Astrocyte (in vitro differentiated cells and primary cell): ENCODE results near the gene FAF1. TPM values are rescaled to one million over a fixed set of nuclear protein-coding genes. Genes with fewer than 3 reads are reported as not detected.

Source experiments
- DNase-seq: peaks from one replicate; pipeline ENCODE4 v3.0.0-alpha.2; 2010; ENCODE audit warnings: low read depth
- FAIRE-seq: peaks from 2 replicates; lab custom pipeline; 2011; peaks lifted over from hg19 to GRCh38; lab: Jason Lieb, UNC
- H2AFZ ChIP-seq: 2 replicates; pipeline ENCODE4 v1.6.0; 2012; ENCODE audit warnings: low read depth, low read length, inconsistent platforms
- H3K27ac ChIP-seq: 2 replicates; pipeline ENCODE4 v1.5.1; 2011; ENCODE audit warnings: low read depth, low read length, inconsistent platforms
- H3K27me3 ChIP-seq: 2 replicates; pipeline ENCODE4 v1.6.0; 2011; ENCODE audit warnings: low read length, inconsistent platforms; ENCODE audit not compliant: insufficient read depth
- H3K36me3 ChIP-seq: 2 replicates; pipeline ENCODE4 v1.5.1; 2011; ENCODE audit warnings: low read length, inconsistent platforms; ENCODE audit not compliant: insufficient read depth
- H3K4me1 ChIP-seq: 2 replicates; pipeline ENCODE4 v1.5.1; 2011; ENCODE audit warnings: low read length, inconsistent platforms; ENCODE audit not compliant: insufficient read depth
- H3K4me2 ChIP-seq: 2 replicates; pipeline ENCODE4 v1.6.0; 2012; ENCODE audit warnings: low read length, inconsistent platforms
- H3K4me3 ChIP-seq: 2 replicates; pipeline ENCODE4 v1.5.1; 2011; ENCODE audit warnings: low read depth, mild to moderate bottlenecking, low read length, inconsistent platforms; ENCODE audit not compliant: insufficient read depth
- H3K79me2 ChIP-seq: 2 replicates; pipeline ENCODE4 v1.6.0; 2012; ENCODE audit warnings: mild to moderate bottlenecking, low read length, inconsistent platforms; ENCODE audit not compliant: insufficient read depth
- H3K9ac ChIP-seq: 2 replicates; pipeline ENCODE4 v1.6.0; 2012; ENCODE audit warnings: mild to moderate bottlenecking, low read length, inconsistent platforms
- H3K9me3 ChIP-seq: 2 replicates; pipeline ENCODE4 v1.5.1; 2012; ENCODE audit warnings: low read depth, mild to moderate bottlenecking, low read length, inconsistent platforms; ENCODE audit not compliant: insufficient read depth
- H4K20me1 ChIP-seq: 2 replicates; pipeline ENCODE4 v1.6.0; 2012; ENCODE audit warnings: low read length, inconsistent platforms; ENCODE audit not compliant: insufficient read depth
- H3K27ac Mint-ChIP-seq: one replicate; pipeline ENCODE4 v1.8.0; 2021; ENCODE audit warnings: mild to moderate bottlenecking, mixed read lengths; ENCODE audit not compliant: unreplicated experiment
- H3K27me3 Mint-ChIP-seq: one replicate; pipeline ENCODE4 v1.8.0; 2021; ENCODE audit warnings: low read depth, mixed read lengths; ENCODE audit not compliant: unreplicated experiment
- H3K36me3 Mint-ChIP-seq: one replicate; pipeline ENCODE4 v1.8.0; 2021; ENCODE audit warnings: low read depth, mixed read lengths; ENCODE audit not compliant: unreplicated experiment
- H3K4me1 Mint-ChIP-seq: one replicate; pipeline ENCODE4 v1.8.0; 2021; ENCODE audit warnings: low read depth, mixed read lengths; ENCODE audit not compliant: unreplicated experiment
- H3K4me3 Mint-ChIP-seq: one replicate; pipeline ENCODE4 v1.8.0; 2021; ENCODE audit warnings: mild to moderate bottlenecking, moderate library complexity, mixed read lengths; ENCODE audit not compliant: unreplicated experiment
- H3K9me3 Mint-ChIP-seq: one replicate; pipeline ENCODE4 v1.8.0; 2021; ENCODE audit warnings: mild to moderate bottlenecking, mixed read lengths; ENCODE audit not compliant: unreplicated experiment
- EZH2 ChIP-seq: IDR thresholded peaks from 2 replicates; pipeline ENCODE4 v1.6.1; 2012; ENCODE audit warnings: mild to moderate bottlenecking, low read length, inconsistent platforms; ENCODE audit not compliant: insufficient read depth
- total RNA-seq: library from RNA; stranded (reverse); gene quantifications from 2 replicates; pipeline ENCODE4 v1.2.1, GENCODE V29; 2021
- TF ChIP-seq, protein P1 (sequence below): IDR thresholded peaks from 2 replicates; pipeline ENCODE4 v1.5.1; 2011; ENCODE audit warnings: low read depth, mild to moderate bottlenecking, inconsistent platforms, low read length, moderate library complexity; ENCODE audit not compliant: insufficient read depth

The FAF1 gene
- total RNA-seq, 1 donor from 2014 or later, result 35.4 TPM

DNA sequence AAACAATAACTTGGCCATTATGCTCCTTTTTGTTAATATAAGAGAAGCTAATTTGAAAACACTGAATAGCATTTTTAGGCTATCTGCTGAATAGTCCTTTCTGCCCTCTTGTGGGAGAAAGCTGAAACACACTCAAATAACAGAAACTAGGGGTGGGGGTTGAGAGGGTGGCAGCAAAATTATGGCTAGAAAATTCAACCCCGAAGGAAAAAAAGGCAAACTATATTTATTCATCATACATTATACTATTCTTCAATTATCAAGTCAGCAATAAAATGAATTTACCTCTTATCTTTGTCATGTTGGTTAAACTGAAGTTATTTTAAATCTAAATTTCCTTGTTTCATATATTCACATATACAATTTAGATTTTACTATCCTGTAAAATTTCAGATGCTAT lies 255.9 kb downstream of the FAF1 start:
- no peak overlapping the region for H2AFZ ChIP-seq
- no peak overlapping the region for H3K4me2 ChIP-seq
- no peaks in the 10 kb centered on the region for H3K9me3 ChIP-seq
- H4K20me1 ChIP-seq, result no peaks in the 10 kb centered on the region
- no peaks in the 10 kb centered on the region for H3K36me3 ChIP-seq
- no peak overlapping the region for H3K27ac Mint-ChIP-seq
- H3K79me2 ChIP-seq, result no peaks in the 10 kb centered on the region
- FAIRE-seq (peak; percentile 50), DNase-seq (no peak)
- no peak overlapping the region for H3K9ac ChIP-seq
- H3K36me3 Mint-ChIP-seq, result no peaks in the 10 kb centered on the region
- H3K27me3 Mint-ChIP-seq, result no peaks in the 10 kb centered on the region
- H3K9me3 Mint-ChIP-seq, result no peaks in the 10 kb centered on the region
- no peak overlapping the region for H3K27ac ChIP-seq
- H3K4me3 Mint-ChIP-seq, result no peak overlapping the region
- H3K4me1 ChIP-seq, result no peaks in the 10 kb centered on the region
- H3K27me3 ChIP-seq, result no peaks in the 10 kb centered on the region
- TF ChIP-seq, protein P1, sequence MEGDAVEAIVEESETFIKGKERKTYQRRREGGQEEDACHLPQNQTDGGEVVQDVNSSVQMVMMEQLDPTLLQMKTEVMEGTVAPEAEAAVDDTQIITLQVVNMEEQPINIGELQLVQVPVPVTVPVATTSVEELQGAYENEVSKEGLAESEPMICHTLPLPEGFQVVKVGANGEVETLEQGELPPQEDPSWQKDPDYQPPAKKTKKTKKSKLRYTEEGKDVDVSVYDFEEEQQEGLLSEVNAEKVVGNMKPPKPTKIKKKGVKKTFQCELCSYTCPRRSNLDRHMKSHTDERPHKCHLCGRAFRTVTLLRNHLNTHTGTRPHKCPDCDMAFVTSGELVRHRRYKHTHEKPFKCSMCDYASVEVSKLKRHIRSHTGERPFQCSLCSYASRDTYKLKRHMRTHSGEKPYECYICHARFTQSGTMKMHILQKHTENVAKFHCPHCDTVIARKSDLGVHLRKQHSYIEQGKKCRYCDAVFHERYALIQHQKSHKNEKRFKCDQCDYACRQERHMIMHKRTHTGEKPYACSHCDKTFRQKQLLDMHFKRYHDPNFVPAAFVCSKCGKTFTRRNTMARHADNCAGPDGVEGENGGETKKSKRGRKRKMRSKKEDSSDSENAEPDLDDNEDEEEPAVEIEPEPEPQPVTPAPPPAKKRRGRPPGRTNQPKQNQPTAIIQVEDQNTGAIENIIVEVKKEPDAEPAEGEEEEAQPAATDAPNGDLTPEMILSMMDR, result peak; percentile 72
- TF ChIP-seq EZH2, result no peak
- peaks cover 6% of the 10 kb centered on the region for H3K4me1 Mint-ChIP-seq
- no peak overlapping the region for H3K4me3 ChIP-seq

DNA sequence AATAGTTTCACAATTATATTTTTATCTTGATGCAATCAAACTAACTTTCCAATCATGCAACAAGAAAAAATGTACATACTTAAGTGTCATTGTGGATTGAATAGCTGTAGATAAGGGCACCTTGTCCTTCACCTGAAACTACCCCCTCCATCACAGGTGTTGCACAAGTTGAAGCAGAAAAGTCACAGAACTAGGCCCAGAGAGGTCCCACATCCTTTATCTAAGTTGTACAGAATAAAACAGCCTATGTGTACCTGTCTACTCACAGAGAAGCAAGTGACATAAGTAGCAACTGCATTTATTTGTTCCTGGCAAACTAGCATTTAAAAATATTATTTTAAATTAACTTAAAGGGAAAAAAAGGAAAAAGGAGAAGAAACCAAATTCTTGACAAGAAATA lies 256.8 kb downstream of the FAF1 start:
- no peak for TF ChIP-seq EZH2
- TF ChIP-seq, protein P1, result no peak
- Mint-ChIP-seq H3K27ac (no peak overlapping the region), H3K4me1 (peaks cover 9% of the 10 kb centered on the region), H3K27me3 (no peaks in the 10 kb centered on the region), H3K4me3 (no peak overlapping the region), H3K9me3 (no peaks in the 10 kb centered on the region), H3K36me3 (no peaks in the 10 kb centered on the region)
- H3K4me3 ChIP-seq, result no peak overlapping the region
- no peaks in the 10 kb centered on the region for H3K79me2 ChIP-seq
- no peak overlapping the region for H3K4me2 ChIP-seq
- H4K20me1 ChIP-seq, result no peaks in the 10 kb centered on the region
- H3K4me1 ChIP-seq, result no peaks in the 10 kb centered on the region
- no peaks in the 10 kb centered on the region for H3K9me3 ChIP-seq
- H3K36me3 ChIP-seq, result no peaks in the 10 kb centered on the region
- H3K27me3 ChIP-seq, result no peaks in the 10 kb centered on the region
- no peak overlapping the region for H3K27ac ChIP-seq
- H3K9ac ChIP-seq, result no peak overlapping the region
- FAIRE-seq (no peak), DNase-seq (no peak)
- no peak overlapping the region for H2AFZ ChIP-seq

DNA sequence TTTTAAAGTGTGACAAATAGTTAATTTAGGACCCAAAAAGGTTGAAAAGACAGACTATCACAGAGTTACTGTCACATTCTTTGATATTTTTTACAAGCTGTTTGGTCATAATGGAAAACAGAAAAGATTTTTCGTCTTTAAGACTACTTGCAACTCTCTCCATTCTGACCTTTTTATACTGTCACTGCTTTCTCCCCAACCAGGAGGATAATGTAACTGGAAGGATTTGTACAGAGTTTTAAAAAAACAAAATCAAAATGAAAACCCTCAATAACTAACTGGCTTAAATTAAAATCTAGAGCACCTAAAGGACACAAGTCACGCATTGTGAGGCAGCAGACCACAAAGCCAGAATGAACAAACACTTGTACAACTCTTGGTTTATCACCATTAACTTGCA lies 257.7 kb downstream of the FAF1 start:
- Mint-ChIP-seq H3K27me3 (no peaks in the 10 kb centered on the region), H3K9me3 (no peaks in the 10 kb centered on the region), H3K36me3 (no peaks in the 10 kb centered on the region), H3K4me1 (peaks cover 13% of the 10 kb centered on the region), H3K27ac (no peak overlapping the region), H3K4me3 (no peak overlapping the region)
- Histone ChIP-seq H3K4me3 (no peak overlapping the region), H3K79me2 (no peaks in the 10 kb centered on the region), H3K27me3 (no peaks in the 10 kb centered on the region), H3K36me3 (no peaks in the 10 kb centered on the region), H3K9ac (no peak overlapping the region), H4K20me1 (no peaks in the 10 kb centered on the region), H2AFZ (no peak overlapping the region), H3K27ac (no peak overlapping the region), H3K4me1 (no peaks in the 10 kb centered on the region), H3K9me3 (no peaks in the 10 kb centered on the region), H3K4me2 (no peak overlapping the region)
- no peak for DNase-seq
- TF ChIP-seq, protein P1, result no peak
- no peak for TF ChIP-seq EZH2
- no peak for FAIRE-seq
